MM.1S (cell line): ENCODE results near the gene FAM120B.

Experiments used
- EZH2 ChIP-seq: fragments of 300-600 bp; sonication (generic); optimal IDR thresholded peaks from 2 replicates; pipeline ENCODE3; 2017; ENCODE audit warnings: low read depth, mild to moderate bottlenecking, antibody characterized with exemption, low read length, mixed read lengths
- TF ChIP-seq, protein P1 (sequence below): fragments of 300-600 bp; sonication (generic); IDR thresholded peaks from 2 replicates; pipeline ENCODE4 v1.5.1; 2016; ENCODE audit warnings: antibody characterized with exemption, low read length, mixed read lengths

GRCh38 chr6:170421921-170422320, 115.4 kb downstream of the FAM120B start:
- TF ChIP-seq, protein P1, sequence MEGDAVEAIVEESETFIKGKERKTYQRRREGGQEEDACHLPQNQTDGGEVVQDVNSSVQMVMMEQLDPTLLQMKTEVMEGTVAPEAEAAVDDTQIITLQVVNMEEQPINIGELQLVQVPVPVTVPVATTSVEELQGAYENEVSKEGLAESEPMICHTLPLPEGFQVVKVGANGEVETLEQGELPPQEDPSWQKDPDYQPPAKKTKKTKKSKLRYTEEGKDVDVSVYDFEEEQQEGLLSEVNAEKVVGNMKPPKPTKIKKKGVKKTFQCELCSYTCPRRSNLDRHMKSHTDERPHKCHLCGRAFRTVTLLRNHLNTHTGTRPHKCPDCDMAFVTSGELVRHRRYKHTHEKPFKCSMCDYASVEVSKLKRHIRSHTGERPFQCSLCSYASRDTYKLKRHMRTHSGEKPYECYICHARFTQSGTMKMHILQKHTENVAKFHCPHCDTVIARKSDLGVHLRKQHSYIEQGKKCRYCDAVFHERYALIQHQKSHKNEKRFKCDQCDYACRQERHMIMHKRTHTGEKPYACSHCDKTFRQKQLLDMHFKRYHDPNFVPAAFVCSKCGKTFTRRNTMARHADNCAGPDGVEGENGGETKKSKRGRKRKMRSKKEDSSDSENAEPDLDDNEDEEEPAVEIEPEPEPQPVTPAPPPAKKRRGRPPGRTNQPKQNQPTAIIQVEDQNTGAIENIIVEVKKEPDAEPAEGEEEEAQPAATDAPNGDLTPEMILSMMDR = no peak
- TF ChIP-seq EZH2 = no peak
